A549 (cell line): Measurements from ENCODE around the gene ALOX12. TPM values are rescaled to one million over a fixed set of nuclear protein-coding genes. Genes with fewer than 3 reads are reported as not detected.

Source experiments
- ATAC-seq, 2 experiments: fragments of 200-7000 bp in 1 of 2; fragments of >200 bp in 1 of 2; cut with Nextera tagmentation in 1 of 2; cut with Tn5 transposase in 1 of 2; 3 replicates each; pipeline versions ENCODE4 v1.8.0 to v1.9.1; 2018 to 2020; ENCODE audit warnings: mild to moderate bottlenecking in 1 of 2, moderate library complexity in 1 of 2
- CTCF ChIA-PET: fragments of 300-600 bp; sonication (Branson Sonifier 250); formaldehyde crosslinking; extraction: SDS; loops from one replicate; lab custom pipeline; 2021; ENCODE audit warnings: antibody characterized with exemption, inconsistent platforms; lab: Yijun Ruan, JAX
- POLR2A ChIA-PET: fragments of 350-600 bp; formaldehyde crosslinking; extraction: SDS; loops from one replicate; lab custom pipeline; 2021; ENCODE audit warnings: antibody characterized with exemption, inconsistent platforms; lab: Yijun Ruan, JAX
- DNase-seq, 2 experiments: peaks; one replicate each; pipeline versions ENCODE4 v3.0.0 to v3.0.0-alpha.2; 2011 to 2016; ENCODE audit warnings: low read depth in 1 of 2, low spot score in 1 of 2
- FAIRE-seq: peaks from 2 replicates; lab custom pipeline; 2011; peaks lifted over from hg19 to GRCh38; lab: Jason Lieb, UNC
- H3K27ac ChIP-seq, 2 experiments: fragments of >200 bp; sonication (Bioruptor Twin); formaldehyde crosslinking; 3 replicates each; pipeline ENCODE4 v1.5.1; 2016 to 2017
- H3K4me1 ChIP-seq: fragments of >200 bp; sonication (Bioruptor Twin); formaldehyde crosslinking; 3 replicates; pipeline ENCODE4 v1.6.1; 2016
- H3K4me2 ChIP-seq: fragments of >200 bp; sonication (Bioruptor Twin); formaldehyde crosslinking; 3 replicates; pipeline ENCODE4 v1.6.1; 2016
- H3K4me3 ChIP-seq: fragments of >200 bp; sonication (Bioruptor Twin); formaldehyde crosslinking; 3 replicates; pipeline ENCODE4 v1.5.1; 2016
- H3K9me3 ChIP-seq: fragments of >200 bp; sonication (Bioruptor Twin); formaldehyde crosslinking; 3 replicates; pipeline ENCODE4 v1.6.1; 2016
- CEBPB ChIP-seq, 2 experiments: fragments of >200 bp in 1 of 2; sonication (Bioruptor Twin) in 1 of 2; formaldehyde crosslinking in 1 of 2; IDR thresholded peaks; 2 replicates each; pipeline ENCODE4 v1.6.1; 2012 to 2016
- CTCF ChIP-seq: fragments of >200 bp; sonication (Bioruptor Twin); formaldehyde crosslinking; IDR thresholded peaks from 3 replicates; pipeline ENCODE4 v1.5.1; 2016
- E2F6 ChIP-seq: IDR thresholded peaks from 2 replicates; pipeline ENCODE4 v1.6.1; 2012; ENCODE audit warnings: low read depth, borderline replicate concordance
- EHMT2 ChIP-seq: fragments of 200-600 bp; sonication (generic); IDR thresholded peaks from 2 replicates; pipeline ENCODE4 v1.6.1; 2016; ENCODE audit warnings: antibody characterized with exemption, low read depth, mild to moderate bottlenecking, moderate library complexity
- FOSL2 ChIP-seq, 2 experiments: fragments of 450-650 bp in 1 of 2; fragments of >200 bp in 1 of 2; sonication (Bioruptor Twin) in 1 of 2; formaldehyde crosslinking; IDR thresholded peaks; 2 replicates each; pipeline versions ENCODE4 v1.5.0 to v1.6.1; 2016 to 2020; ENCODE audit warnings: mild to moderate bottlenecking in 1 of 2, moderate library complexity in 1 of 2
- HDAC2 ChIP-seq: fragments of 200-600 bp; sonication (generic); IDR thresholded peaks from 2 replicates; pipeline ENCODE4 v1.6.1; 2016
- HES2 ChIP-seq: fragments of >200 bp; sonication (Bioruptor Twin); formaldehyde crosslinking; IDR thresholded peaks from 2 replicates; pipeline ENCODE4 v1.6.1; 2016
- HEYL ChIP-seq: fragments of 250-450 bp; sonication (Bioruptor Pico); IDR thresholded peaks from 2 replicates; pipeline ENCODE4 v1.8.0; 2021; ENCODE audit warnings: mild to moderate bottlenecking, moderate library complexity
- HMGXB4 ChIP-seq: fragments of 250-450 bp; sonication (Bioruptor Pico); IDR thresholded peaks from 2 replicates; pipeline ENCODE4 v1.5.0; 2021; ENCODE audit warnings: mild to moderate bottlenecking, moderate library complexity, borderline replicate concordance
- HOXB5 ChIP-seq: fragments of 250-450 bp; sonication (Bioruptor Pico); IDR thresholded peaks from 2 replicates; pipeline ENCODE4 v1.5.0; 2020; ENCODE audit warnings: mild to moderate bottlenecking, moderate library complexity
- JUNB ChIP-seq: fragments of >200 bp; sonication (Bioruptor Twin); formaldehyde crosslinking; IDR thresholded peaks from 2 replicates; pipeline ENCODE4 v1.6.1; 2016
- KDM1A ChIP-seq: fragments of 200-600 bp; sonication (generic); IDR thresholded peaks from 2 replicates; pipeline ENCODE4 v1.6.1; 2016; ENCODE audit warnings: low read depth, mild to moderate bottlenecking
- POLR2AphosphoS2 ChIP-seq: conservative IDR thresholded peaks from 2 replicates; pipeline ENCODE4 v1.6.1; 2012; ENCODE audit warnings: low read length, improper control_type of control experiment, inconsistent platforms
- REST ChIP-seq: fragments of 200-600 bp; sonication (generic); IDR thresholded peaks from 2 replicates; pipeline ENCODE4 v1.6.1; 2016; ENCODE audit warnings: antibody characterized with exemption, mild to moderate bottlenecking, moderate library complexity
- RFX5 ChIP-seq: fragments of 450-650 bp; IDR thresholded peaks from 2 replicates; pipeline ENCODE4 v1.7.1; 2014; ENCODE audit warnings: antibody characterized with exemption, mild to moderate bottlenecking, moderate library complexity
- RNF2 ChIP-seq: fragments of 200-600 bp; sonication (generic); IDR thresholded peaks from 2 replicates; pipeline ENCODE4 v1.6.1; 2016; ENCODE audit warnings: low read depth, mild to moderate bottlenecking, antibody characterized with exemption, moderate library complexity, borderline replicate concordance
- SMC3 ChIP-seq: fragments of >200 bp; sonication (Bioruptor Twin); formaldehyde crosslinking; IDR thresholded peaks from 3 replicates; pipeline ENCODE4 v1.6.1; 2018; ENCODE audit warnings: inconsistent platforms
- TFCP2L1 ChIP-seq: fragments of 250-450 bp; sonication (Bioruptor Pico); IDR thresholded peaks from 2 replicates; pipeline ENCODE4 v1.5.0; 2021; ENCODE audit warnings: mild to moderate bottlenecking
- ZC3H11A ChIP-seq: fragments of 450-650 bp; IDR thresholded peaks from 2 replicates; pipeline ENCODE4 v1.6.1; 2014; ENCODE audit warnings: antibody characterized with exemption, mild to moderate bottlenecking
- ZSCAN20 ChIP-seq: fragments of 250-450 bp; sonication (Bioruptor Pico); IDR thresholded peaks from 2 replicates; pipeline ENCODE4 v1.8.0; 2022; ENCODE audit warnings: mild to moderate bottlenecking, moderate library complexity
- WGBS: methylation state at CpG from one replicate; pipeline ENCODE4 v1.1.6; 2017; ENCODE audit errors: missing lambda C conversion rate; 5-methylcytosine and 5-hydroxymethylcytosine counted together
- polyA plus RNA-seq, 4 experiments: library from polyadenylated mRNA; depleted of rRNA in 3 of 4; stranded (reverse); fragments of >200 nt; fragmentation: RNase III in 1 of 4; extraction: RNeasy Plus Mini Kit Qiagen cat#74134 plus additional on column Dnase treatment in 1 of 4; gene quantifications; 2 replicates in 3 of 4; 3 replicates in 1 of 4; pipeline ENCODE4 v1.2.3, GENCODE V29; 2011 to 2017

Gene ALOX12
- polyA plus RNA-seq, 2 of the 4 experiments (the other 2 are of a cell fraction): not detected

GRCh38 chr17:7056386-7056785, 60.5 kb downstream of the ALOX12 start (continued):
- TF ChIP-seq JUNB: no peak
- no peak for TF ChIP-seq HOXB5 (CRISPR knock-in tag)
- no peak for TF ChIP-seq HES2
- TF ChIP-seq ZC3H11A: no peak
- TF ChIP-seq CTCF: no peak
- TF ChIP-seq RFX5: no peak

- ATAC-seq: no peak
- 89% methylated on average over 7 of the region's 7 CpGs for WGBS
- H3K4me3 ChIP-seq: no peak overlapping the region
- POLR2A ChIA-PET: no interaction called here
- no peaks in the 10 kb centered on the region for H3K9me3 ChIP-seq
- TF ChIP-seq CTCF (no peak), E2F6 (no peak), RNF2 (no peak), HEYL (CRISPR knock-in tag) (no peak), POLR2AphosphoS2 (no peak), JUNB (no peak), HDAC2 (no peak), SMC3 (no peak), CEBPB (IDR thresholded peaks at IDR 0.05) (no peak), ZSCAN20 (CRISPR knock-in tag) (no peak), REST (no peak), FOSL2 (IDR thresholded peaks at IDR 0.05) (no peak), FOSL2 (CRISPR knock-in tag; IDR thresholded peaks at IDR 0.05) (no peak), HMGXB4 (no peak), KDM1A (no peak), EHMT2 (no peak), ZC3H11A (no peak), TFCP2L1 (CRISPR knock-in tag) (no peak)
- TF ChIP-seq, all 56 proteins: peak for 0
- DNase-seq: no peak
- 0 out of 3 replicates have a peak overlapping the region, but pooled peaks have one; percentile 2 for H3K4me2 ChIP-seq
- CTCF ChIA-PET: interaction anchor here (0.6 to 34.0 kb wide), 5 partner anchors 7 to 126 kb away, joined by 3 to 1477 read pairs (median 57); partner anchors contain the start of genes ASGR2, SLC16A11 and SLC16A13
- peak overlapping the region; percentile 67 to 86 for H3K27ac ChIP-seq
- no peak for FAIRE-seq
- peaks cover 47% of the 10 kb centered on the region for H3K4me1 ChIP-seq
These were observed 63.1 kb downstream of the ALOX12 start for GRCh38 chr17:7058831-7059447.
